GM19467 (cell line): ENCODE data around the gene MTUS2.
A peak's percentile ranks its signal among the peaks of the same experiment; 100 is the strongest.

Experiments
- ATAC-seq: cut with Tn5 transposase; IDR thresholded peaks from one replicate; pipeline ENCODE4 v1.9.1; 2021; ENCODE audit warnings: mild to moderate bottlenecking, moderate library complexity; ENCODE audit not compliant: unreplicated experiment

The MTUS2 gene

DNA sequence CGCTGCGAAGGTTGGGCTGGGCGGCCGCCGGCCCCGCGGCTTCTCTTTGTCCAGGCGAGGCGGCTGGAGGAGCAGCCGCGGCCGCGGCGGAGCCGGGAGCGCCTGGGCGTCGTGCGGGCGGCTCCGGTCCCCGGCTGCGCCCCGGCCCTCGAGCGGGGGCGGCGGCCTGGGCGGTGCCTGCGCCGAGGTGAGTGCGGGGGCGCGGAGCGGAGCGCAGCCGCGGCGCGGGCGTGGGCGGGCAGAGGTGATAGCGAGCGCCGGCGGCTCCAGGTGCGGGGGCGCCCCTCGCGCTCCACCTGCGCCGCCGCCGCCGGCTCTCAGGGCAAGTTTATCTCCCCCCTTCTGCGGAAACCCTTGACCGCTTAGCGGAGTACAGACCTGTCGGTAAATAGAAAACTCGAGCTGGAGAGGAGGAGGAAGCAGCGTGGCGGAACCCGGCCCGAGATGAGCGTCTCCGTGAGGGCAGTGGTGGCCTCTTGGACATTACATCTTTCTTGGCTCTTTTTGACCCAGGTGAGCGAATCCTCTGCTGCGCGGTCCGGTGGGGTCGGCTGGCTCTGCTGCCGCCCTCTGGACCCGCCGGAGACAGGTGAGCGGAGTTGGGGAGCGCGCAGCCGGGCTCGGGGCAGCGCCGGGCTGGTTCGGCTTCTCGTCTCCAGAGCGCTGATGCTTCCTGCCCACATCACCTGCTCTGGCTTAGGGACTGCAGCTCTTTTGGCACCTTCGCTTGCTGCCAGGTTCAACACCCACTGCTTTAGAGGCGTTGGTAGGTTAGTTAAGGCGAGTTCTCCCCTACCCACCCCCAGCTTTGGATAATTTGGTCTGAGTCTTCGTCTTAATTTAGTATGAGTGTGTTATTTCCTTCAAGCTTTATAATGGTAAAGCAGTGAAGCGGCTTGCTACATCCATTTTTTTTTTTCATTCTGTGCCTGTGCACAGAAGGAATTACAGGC, at the start of gene MTUS2:
Gene MTUS2 (plus strand): TSS at position 241 of the 953 bp plus-strand sequence.
- peak; percentile 13 for ATAC-seq

- no peak for ATAC-seq
Observed at GRCh38 chr13:28778308-28779215, 41.6 kb upstream of the MTUS2 start.

DNA sequence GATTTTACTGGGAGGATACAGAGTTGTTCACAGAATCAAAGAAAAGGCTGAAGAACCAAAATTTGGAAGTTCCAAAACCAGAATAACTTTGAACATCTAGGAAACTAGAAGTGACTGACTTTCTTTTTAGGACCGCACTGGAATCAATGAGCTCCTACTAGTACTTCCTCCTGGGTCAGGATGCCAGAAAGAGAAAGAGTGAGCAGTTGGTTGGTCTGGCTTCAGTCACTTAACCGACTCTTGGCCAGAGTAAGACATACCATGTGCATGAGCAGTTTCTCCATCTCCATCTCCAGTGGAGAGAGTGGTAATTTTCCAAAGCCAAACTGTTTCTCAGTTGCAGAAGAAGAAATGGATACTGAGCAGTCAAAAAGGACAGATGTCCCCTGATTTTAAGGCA, 27.1 kb upstream of the MTUS2 start:
- ATAC-seq, result no peak

DNA sequence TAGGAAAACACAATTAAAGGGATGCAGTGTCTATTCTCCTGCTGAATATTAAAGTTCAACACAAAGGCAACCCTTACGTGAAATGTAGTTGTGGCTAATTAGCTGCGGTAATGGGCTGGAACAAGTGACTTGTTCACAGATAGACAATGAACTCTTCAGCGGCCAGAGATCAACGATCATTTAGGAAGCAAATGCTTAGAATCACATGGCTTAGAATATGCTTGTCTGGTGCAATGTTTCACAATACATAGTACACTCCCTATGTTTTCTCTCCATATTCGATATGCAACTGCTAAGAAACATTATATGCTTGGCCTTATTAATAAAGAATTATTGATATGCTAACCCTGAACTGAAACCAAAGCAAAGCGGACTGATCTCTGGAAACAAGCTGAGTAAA, 25.7 kb upstream of the MTUS2 start:
- ATAC-seq, result no peak

GRCh38 chr13:28796938-28797257, 23.2 kb upstream of the MTUS2 start:
- no peak for ATAC-seq

DNA sequence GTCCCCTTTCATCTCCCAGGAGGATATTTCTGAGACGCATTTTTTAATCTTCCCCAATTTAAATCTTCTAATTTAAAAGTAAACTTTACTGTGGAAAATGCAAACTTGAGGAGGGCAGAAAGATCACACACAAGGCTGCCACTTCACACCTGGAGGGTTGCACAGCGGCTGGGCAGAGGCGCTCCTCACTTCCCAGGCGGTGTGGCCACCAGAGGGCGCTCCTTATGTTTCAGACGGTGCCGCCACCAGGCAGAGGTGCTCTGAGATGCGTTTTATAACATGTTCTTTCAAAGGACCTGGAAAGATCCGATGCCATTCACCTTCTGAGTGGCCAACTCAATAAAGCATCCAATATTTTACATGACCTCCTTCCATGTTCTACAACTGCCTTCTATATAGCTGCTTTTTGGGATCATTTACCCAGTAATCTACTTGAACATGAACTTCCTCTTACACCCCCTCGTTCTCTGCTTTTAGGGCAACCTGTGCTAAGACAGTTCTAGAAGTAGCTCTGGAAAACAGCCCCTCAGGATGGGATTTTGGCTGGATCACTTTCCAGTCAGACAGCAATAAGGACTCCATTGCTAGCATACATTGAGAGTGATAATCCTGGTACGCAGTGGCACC, 14.8 kb upstream of the MTUS2 start:
- no peak for ATAC-seq

DNA sequence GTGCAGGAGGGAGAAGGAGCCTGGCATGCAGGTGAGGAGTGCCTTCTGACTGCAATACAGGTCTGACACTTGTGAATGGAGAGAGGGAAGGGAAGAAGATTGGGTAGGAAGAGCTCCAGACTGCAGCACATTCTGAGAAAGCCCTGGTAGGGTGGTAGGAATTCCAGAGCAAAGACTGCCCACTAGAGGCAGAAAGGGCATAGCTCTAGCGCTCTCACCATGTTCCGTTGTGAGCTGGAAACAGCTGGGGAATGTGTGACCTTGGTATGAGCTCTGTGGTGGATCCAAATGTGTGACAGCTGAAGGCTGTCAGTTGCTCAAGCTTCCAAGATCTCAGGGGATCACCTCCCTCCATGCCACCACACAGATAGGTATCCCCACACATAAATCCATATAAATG, 2.9 kb upstream of the MTUS2 start:
- no peak for ATAC-seq

- no peak for ATAC-seq
Observed at GRCh38 chr13:28819046-28819730, 951 bp upstream of the MTUS2 start.

GRCh38 chr13:28819735-28820098, 422 bp upstream of the MTUS2 start:
- peak; percentile 52 for ATAC-seq

- no peak for ATAC-seq
Observed at GRCh38 chr13:28822151-28822550, 2.0 kb downstream of the MTUS2 start.

DNA sequence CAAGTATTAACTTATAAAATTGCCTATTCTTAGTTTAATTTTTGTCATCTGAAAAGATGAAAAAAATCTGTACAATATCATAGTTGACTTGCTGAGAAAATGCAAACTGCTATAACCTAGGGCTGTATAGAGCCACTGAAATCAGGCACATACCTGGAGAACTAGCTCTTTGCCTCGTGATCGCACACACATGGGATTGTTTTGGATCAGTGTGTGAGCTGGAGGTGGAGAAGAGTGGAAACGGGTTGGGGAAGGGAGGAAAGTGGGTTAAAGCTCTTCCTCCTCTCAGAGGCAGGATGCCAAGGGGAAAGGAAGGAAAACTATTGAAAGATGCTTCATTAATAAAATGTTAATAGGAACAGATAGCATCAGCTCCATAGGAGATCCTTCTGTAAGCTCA, 2.7 kb downstream of the MTUS2 start:
- no peak for ATAC-seq

- no peak for ATAC-seq
Observed at GRCh38 chr13:28825379-28825778, 5.2 kb downstream of the MTUS2 start.

GRCh38 chr13:28826368-28826767, 6.2 kb downstream of the MTUS2 start:
- ATAC-seq, result no peak

- ATAC-seq, result no peak
Observed at GRCh38 chr13:28830580-28830979, 10.4 kb downstream of the MTUS2 start.

DNA sequence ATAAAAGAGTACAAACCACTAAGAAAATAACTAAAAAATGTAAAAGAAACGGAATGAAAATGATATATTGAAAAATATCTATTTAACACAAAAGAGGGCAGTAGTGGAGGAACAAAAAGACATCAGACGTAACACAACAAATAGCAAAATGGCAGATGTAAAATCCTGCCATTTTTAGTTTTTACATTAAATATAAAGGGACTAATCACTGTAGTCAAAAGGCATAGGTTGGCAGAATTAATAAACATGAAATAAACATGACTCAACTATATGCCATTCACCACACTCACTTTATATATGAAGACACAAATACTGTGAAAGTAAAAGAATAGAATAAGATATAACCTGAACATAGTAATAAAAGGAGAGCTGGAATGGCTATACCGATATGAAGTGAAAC, 11.0 kb downstream of the MTUS2 start:
- no peak for ATAC-seq

GRCh38 chr13:28837111-28837510, 17.0 kb downstream of the MTUS2 start:
- no peak for ATAC-seq

- no peak for ATAC-seq
Observed at GRCh38 chr13:28843639-28844038, 23.5 kb downstream of the MTUS2 start.

- no peak for ATAC-seq
Observed at GRCh38 chr13:28849441-28849840, 29.3 kb downstream of the MTUS2 start.

- ATAC-seq, result no peak
Observed at GRCh38 chr13:28850226-28850625, 30.1 kb downstream of the MTUS2 start.

DNA sequence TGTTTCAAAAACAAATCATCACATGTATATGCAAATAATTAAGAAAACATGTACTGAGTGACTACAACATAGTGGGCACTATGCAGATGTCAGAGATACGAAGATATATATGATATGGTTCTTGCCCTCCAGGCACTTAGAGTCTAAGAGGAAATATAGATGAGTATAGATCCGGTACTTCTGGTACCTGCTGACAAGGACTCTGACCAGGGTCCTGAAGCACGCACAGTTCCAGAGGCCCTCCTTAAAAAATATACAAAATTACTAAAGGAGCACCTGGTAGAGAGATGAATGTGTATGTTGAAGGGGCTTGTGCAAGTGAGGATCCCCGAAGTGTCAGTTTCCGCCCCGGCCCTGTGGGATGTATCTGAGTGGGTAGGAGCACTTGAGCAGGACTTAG, 31.3 kb downstream of the MTUS2 start:
- no peak for ATAC-seq

DNA sequence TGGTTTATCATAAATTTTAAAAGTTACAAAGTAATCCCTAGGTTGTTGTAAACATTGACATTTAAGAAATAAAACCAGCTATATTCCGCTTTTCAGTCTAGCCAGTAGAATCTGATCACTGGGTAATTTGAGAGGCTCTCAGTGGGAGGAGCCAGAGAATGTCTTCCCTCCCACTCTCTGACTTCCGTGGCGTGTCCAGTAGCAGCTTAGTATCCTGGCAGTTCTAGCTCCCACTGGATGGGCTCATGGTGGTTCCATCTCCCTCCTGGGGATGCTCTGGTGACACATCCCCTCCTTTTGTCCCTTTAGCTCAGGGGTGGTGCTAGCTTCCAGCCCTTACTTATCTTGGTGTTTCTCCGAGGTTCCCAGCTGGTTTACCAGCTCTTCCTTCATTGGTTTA, 34.5 kb downstream of the MTUS2 start:
- ATAC-seq, result no peak
